ENCODE data around the gene NEK6. TPM values are rescaled to one million over a fixed set of nuclear protein-coding genes. Genes with fewer than 3 reads are reported as not detected.
A peak's percentile ranks its signal among the peaks of the same experiment; 100 is the strongest.

NEK6 gene
- total and polyA plus RNA-seq, 10 of the 15 experiments (the other 5 are each of a cell fraction or from before 2014, with no cell fraction given): 31.3 to 161 (median 89.2) TPM

DNA sequence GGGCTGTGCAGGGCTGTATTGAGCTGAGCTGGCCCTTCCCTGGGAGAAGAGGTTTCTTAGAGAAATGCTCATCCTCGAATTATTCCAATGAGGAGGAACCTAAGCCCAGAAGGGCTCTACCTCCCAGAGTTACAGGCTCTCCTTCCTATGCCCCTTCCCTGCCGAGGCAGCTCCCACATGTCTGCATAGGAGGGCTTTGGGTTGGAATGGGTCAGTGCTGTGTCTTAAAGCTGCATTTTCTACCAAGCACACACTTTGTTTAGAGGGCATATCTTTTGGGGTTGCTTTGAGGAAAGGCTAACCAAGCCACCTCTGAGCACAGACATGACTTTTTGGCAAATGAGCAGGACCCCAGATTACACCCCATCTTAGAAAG lies 9.1 kb downstream of the NEK6 start:
- H4K20me1 ChIP-seq (ENCODE audit: control insufficient read depth, insufficient read depth): peaks cover 20% of the 10 kb centered on the region; the same call in 1 of the 2 replicates
- ATAC-seq (no peak), DNase-seq (ENCODE audit: low read depth, low spot score) (no peak), FAIRE-seq (no peak)
- H3K79me2 ChIP-seq (ENCODE audit: control insufficient read depth, insufficient read depth, low read length): peaks cover 98% of the 10 kb centered on the region
- RAD21 ChIA-PET (ENCODE audit: unreplicated experiment): interaction anchor here (1.3 to 6.2 kb wide), 5 partner anchors 20 to 140 kb away, joined by 3 to 74 read pairs (median 20); no protein-coding TSS in a partner anchor
- peak overlapping the region; percentile 96 for H3K4me2 ChIP-seq (ENCODE audit: control insufficient read depth, insufficient read depth)
- POLR2A ChIA-PET: interaction anchor here (0.7 to 6.6 kb wide), 3 partner anchors 20 to 30 kb away, joined by 3 to 45 read pairs (median 3); no protein-coding TSS in a partner anchor
- intact Hi-C loops (cut with micrococcal nuclease; ENCODE audit: unreplicated experiment): no loop called here
- SMC1A ChIA-PET (ENCODE audit: uncharacterized antibody, unreplicated experiment): interaction anchor here (0.9 to 10.1 kb wide), 13 partner anchors 9 to 140 kb away, joined by 3 to 132 read pairs (median 3); partner anchors contain the start of gene NEK6
- H3K9ac ChIP-seq (ENCODE audit: control insufficient read depth, insufficient read depth, low read length): no peak overlapping the region; the same call in 1 of the 2 replicates
- H3K9me3 ChIP-seq (replicated peaks; ENCODE audit: control insufficient read depth, insufficient read depth, low read length): no peaks in the 10 kb centered on the region
- BruUV-seq (replicated peaks): no TSS peak
- WGBS (ENCODE audit: insufficient coverage, insufficient replicate concordance, low lambda C conversion rate, missing lambda C conversion rate): 25% methylated on average over 2 of the region's 2 CpGs
- peak overlapping the region; percentile 61; the same call in 1 of the 2 replicates for H3K4me3 ChIP-seq
- H3K4me1 ChIP-seq (ENCODE audit: control insufficient read depth, insufficient read depth, low read length): peaks cover 44% of the 10 kb centered on the region
- peak overlapping the region; percentile 7 for H3K27ac ChIP-seq (ENCODE audit: control insufficient read depth, insufficient read depth)
- in situ Hi-C loops (cut with MboI): no loop called here
- no peak overlapping the region for H2AFZ ChIP-seq (ENCODE audit: control insufficient read depth, low read depth, low read length)
- CTCF ChIA-PET: interaction anchor here (0.8 to 3.7 kb wide), 8 partner anchors 19 to 445 kb away, joined by 3 to 13 read pairs (median 5); no protein-coding TSS in a partner anchor
- no peaks in the 10 kb centered on the region for H3K27me3 ChIP-seq (replicated peaks in 1 of 2; ENCODE audit: control insufficient read depth in 2 of 2, insufficient read depth in 2 of 2, low read length in 1 of 2)
- peaks cover 18 to 35% of the 10 kb centered on the region in 2 experiments; a peak in 3 of 4 replicates for H3K36me3 ChIP-seq (ENCODE audit: control insufficient read depth in 2 of 2, insufficient read depth in 2 of 2, low read length in 1 of 2)
- TF ChIP-seq, protein P1, sequence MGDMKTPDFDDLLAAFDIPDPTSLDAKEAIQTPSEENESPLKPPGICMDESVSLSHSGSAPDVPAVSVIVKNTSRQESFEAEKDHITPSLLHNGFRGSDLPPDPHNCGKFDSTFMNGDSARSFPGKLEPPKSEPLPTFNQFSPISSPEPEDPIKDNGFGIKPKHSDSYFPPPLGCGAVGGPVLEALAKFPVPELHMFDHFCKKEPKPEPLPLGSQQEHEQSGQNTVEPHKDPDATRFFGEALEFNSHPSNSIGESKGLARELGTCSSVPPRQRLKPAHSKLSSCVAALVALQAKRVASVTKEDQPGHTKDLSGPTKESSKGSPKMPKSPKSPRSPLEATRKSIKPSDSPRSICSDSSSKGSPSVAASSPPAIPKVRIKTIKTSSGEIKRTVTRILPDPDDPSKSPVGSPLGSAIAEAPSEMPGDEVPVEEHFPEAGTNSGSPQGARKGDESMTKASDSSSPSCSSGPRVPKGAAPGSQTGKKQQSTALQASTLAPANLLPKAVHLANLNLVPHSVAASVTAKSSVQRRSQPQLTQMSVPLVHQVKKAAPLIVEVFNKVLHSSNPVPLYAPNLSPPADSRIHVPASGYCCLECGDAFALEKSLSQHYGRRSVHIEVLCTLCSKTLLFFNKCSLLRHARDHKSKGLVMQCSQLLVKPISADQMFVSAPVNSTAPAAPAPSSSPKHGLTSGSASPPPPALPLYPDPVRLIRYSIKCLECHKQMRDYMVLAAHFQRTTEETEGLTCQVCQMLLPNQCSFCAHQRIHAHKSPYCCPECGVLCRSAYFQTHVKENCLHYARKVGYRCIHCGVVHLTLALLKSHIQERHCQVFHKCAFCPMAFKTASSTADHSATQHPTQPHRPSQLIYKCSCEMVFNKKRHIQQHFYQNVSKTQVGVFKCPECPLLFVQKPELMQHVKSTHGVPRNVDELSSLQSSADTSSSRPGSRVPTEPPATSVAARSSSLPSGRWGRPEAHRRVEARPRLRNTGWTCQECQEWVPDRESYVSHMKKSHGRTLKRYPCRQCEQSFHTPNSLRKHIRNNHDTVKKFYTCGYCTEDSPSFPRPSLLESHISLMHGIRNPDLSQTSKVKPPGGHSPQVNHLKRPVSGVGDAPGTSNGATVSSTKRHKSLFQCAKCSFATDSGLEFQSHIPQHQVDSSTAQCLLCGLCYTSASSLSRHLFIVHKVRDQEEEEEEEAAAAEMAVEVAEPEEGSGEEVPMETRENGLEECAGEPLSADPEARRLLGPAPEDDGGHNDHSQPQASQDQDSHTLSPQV (IDR thresholded peaks at IDR 0.05): no peak
- TF ChIP-seq, protein P2, sequence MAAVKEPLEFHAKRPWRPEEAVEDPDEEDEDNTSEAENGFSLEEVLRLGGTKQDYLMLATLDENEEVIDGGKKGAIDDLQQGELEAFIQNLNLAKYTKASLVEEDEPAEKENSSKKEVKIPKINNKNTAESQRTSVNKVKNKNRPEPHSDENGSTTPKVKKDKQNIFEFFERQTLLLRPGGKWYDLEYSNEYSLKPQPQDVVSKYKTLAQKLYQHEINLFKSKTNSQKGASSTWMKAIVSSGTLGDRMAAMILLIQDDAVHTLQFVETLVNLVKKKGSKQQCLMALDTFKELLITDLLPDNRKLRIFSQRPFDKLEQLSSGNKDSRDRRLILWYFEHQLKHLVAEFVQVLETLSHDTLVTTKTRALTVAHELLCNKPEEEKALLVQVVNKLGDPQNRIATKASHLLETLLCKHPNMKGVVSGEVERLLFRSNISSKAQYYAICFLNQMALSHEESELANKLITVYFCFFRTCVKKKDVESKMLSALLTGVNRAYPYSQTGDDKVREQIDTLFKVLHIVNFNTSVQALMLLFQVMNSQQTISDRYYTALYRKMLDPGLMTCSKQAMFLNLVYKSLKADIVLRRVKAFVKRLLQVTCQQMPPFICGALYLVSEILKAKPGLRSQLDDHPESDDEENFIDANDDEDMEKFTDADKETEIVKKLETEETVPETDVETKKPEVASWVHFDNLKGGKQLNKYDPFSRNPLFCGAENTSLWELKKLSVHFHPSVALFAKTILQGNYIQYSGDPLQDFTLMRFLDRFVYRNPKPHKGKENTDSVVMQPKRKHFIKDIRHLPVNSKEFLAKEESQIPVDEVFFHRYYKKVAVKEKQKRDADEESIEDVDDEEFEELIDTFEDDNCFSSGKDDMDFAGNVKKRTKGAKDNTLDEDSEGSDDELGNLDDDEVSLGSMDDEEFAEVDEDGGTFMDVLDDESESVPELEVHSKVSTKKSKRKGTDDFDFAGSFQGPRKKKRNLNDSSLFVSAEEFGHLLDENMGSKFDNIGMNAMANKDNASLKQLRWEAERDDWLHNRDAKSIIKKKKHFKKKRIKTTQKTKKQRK (IDR thresholded peaks at IDR 0.05; ENCODE audit: low read depth, low read length): no peak
- TF ChIP-seq WRNIP1 (IDR thresholded peaks at IDR 0.05; ENCODE audit: borderline replicate concordance, low read depth, low read length): no peak
- TF ChIP-seq, protein P3, sequence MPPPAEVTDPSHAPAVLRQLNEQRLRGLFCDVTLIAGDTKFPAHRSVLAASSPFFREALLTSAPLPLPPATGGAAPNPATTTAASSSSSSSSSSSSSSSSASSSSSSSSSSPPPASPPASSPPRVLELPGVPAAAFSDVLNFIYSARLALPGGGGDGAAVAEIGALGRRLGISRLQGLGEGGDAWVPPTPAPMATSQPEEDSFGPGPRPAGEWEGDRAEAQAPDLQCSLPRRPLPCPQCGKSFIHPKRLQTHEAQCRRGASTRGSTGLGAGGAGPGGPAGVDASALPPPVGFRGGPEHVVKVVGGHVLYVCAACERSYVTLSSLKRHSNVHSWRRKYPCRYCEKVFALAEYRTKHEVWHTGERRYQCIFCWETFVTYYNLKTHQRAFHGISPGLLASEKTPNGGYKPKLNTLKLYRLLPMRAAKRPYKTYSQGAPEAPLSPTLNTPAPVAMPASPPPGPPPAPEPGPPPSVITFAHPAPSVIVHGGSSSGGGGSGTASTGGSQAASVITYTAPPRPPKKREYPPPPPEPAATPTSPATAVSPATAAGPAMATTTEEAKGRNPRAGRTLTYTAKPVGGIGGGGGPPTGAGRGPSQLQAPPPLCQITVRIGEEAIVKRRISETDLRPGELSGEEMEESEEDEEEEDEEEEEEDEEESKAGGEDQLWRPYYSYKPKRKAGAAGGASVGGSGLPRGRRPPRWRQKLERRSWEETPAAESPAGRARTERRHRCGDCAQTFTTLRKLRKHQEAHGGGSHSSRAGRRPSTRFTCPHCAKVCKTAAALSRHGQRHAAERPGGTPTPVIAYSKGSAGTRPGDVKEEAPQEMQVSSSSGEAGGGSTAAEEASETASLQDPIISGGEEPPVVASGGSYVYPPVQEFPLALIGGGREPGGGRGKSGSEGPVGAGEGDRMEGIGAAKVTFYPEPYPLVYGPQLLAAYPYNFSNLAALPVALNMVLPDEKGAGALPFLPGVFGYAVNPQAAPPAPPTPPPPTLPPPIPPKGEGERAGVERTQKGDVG (CRISPR knock-in tag; IDR thresholded peaks at IDR 0.05): no peak
- TF ChIP-seq, protein P4, sequence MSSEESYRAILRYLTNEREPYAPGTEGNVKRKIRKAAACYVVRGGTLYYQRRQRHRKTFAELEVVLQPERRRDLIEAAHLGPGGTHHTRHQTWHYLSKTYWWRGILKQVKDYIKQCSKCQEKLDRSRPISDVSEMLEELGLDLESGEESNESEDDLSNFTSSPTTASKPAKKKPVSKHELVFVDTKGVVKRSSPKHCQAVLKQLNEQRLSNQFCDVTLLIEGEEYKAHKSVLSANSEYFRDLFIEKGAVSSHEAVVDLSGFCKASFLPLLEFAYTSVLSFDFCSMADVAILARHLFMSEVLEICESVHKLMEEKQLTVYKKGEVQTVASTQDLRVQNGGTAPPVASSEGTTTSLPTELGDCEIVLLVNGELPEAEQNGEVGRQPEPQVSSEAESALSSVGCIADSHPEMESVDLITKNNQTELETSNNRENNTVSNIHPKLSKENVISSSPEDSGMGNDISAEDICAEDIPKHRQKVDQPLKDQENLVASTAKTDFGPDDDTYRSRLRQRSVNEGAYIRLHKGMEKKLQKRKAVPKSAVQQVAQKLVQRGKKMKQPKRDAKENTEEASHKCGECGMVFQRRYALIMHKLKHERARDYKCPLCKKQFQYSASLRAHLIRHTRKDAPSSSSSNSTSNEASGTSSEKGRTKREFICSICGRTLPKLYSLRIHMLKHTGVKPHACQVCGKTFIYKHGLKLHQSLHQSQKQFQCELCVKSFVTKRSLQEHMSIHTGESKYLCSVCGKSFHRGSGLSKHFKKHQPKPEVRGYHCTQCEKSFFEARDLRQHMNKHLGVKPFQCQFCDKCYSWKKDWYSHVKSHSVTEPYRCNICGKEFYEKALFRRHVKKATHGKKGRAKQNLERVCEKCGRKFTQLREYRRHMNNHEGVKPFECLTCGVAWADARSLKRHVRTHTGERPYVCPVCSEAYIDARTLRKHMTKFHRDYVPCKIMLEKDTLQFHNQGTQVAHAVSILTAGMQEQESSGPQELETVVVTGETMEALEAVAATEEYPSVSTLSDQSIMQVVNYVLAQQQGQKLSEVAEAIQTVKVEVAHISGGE (CRISPR knock-in tag; IDR thresholded peaks at IDR 0.05): no peak

Measured in GM12878 (cell line).